ENCODE results near the gene SAFB2.
"Not testable (repeated sequence)": the region's sequence is repeated elsewhere in the genome, so short reads cannot be mapped to it uniquely, and the experiment has no call there.

DNA sequence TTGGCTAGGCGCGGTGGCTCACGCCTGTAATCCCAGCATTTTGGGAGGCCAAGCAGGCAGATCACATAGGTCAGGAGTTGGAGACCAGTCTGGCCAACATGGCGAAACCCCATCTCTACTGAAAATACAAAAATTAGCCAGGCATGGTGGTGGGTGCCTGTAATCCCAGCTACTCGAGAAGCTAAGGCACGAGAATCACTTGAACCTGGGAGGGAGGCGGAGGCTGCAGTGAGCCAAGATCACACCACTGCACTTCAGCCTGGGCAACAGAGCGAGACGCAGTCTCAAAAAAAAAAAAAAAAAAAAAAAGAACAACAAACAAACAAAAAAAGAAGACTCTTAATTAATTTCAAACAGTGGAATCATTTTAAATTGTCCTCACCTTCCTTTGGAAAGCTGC is 13.8 kb downstream of the SAFB2 start:
- TF ChIP-seq SMARCE1 (IDR thresholded peaks at IDR 0.05); ZBTB1 (CRISPR knock-in tag; IDR thresholded peaks at IDR 0.05; ENCODE audit: borderline replicate concordance, low read depth); POLR2A (conservative IDR thresholded peaks at IDR 0.05); ZNF274 (IDR thresholded peaks at IDR 0.05; ENCODE audit: borderline replicate concordance, low read depth, low read length); TARDBP (IDR thresholded peaks at IDR 0.05): not testable (repeated sequence)
- TF ChIP-seq, protein P1, sequence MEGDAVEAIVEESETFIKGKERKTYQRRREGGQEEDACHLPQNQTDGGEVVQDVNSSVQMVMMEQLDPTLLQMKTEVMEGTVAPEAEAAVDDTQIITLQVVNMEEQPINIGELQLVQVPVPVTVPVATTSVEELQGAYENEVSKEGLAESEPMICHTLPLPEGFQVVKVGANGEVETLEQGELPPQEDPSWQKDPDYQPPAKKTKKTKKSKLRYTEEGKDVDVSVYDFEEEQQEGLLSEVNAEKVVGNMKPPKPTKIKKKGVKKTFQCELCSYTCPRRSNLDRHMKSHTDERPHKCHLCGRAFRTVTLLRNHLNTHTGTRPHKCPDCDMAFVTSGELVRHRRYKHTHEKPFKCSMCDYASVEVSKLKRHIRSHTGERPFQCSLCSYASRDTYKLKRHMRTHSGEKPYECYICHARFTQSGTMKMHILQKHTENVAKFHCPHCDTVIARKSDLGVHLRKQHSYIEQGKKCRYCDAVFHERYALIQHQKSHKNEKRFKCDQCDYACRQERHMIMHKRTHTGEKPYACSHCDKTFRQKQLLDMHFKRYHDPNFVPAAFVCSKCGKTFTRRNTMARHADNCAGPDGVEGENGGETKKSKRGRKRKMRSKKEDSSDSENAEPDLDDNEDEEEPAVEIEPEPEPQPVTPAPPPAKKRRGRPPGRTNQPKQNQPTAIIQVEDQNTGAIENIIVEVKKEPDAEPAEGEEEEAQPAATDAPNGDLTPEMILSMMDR (IDR thresholded peaks at IDR 0.05 in 2 of 3, conservative IDR thresholded peaks at IDR 0.05 in 1 of 3; ENCODE audit: insufficient read depth in 2 of 3, low read depth in 1 of 3, low read length in 3 of 3): not testable (repeated sequence)
- TF ChIP-seq, protein P2, sequence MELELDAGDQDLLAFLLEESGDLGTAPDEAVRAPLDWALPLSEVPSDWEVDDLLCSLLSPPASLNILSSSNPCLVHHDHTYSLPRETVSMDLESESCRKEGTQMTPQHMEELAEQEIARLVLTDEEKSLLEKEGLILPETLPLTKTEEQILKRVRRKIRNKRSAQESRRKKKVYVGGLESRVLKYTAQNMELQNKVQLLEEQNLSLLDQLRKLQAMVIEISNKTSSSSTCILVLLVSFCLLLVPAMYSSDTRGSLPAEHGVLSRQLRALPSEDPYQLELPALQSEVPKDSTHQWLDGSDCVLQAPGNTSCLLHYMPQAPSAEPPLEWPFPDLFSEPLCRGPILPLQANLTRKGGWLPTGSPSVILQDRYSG (tag; conservative IDR thresholded peaks at IDR 0.05; ENCODE audit: low read depth): not testable (repeated sequence)

Measured in K562 (cell line).